AG04449 (cell line): ENCODE measurements around the gene UST.

Source experiments
- CTCF ChIA-PET: fragments of 350-600 bp; formaldehyde crosslinking; extraction: SDS; loops from one replicate; lab custom pipeline; 2021; ENCODE audit warnings: antibody characterized with exemption; lab: Yijun Ruan, JAX
- POLR2A ChIA-PET: fragments of 400-600, 350-600 bp; formaldehyde crosslinking; extraction: SDS; loops from one replicate; lab custom pipeline; 2020; ENCODE audit warnings: antibody characterized with exemption, inconsistent platforms; lab: Yijun Ruan, JAX
- DNase-seq: peaks from one replicate; pipeline ENCODE4 v3.0.0-alpha.2; 2010; ENCODE audit warnings: low read depth, low spot score
- H3K4me3 ChIP-seq: 2 replicates; pipeline ENCODE4 v1.5.1; 2011; ENCODE audit warnings: low read depth, mild to moderate bottlenecking, control low read depth, low read length
- TF ChIP-seq, protein P1 (sequence below): IDR thresholded peaks from one replicate; pipeline ENCODE4 v1.5.1; 2011; ENCODE audit warnings: mild to moderate bottlenecking, moderate library complexity, low read length, control low read depth, inconsistent platforms; ENCODE audit not compliant: insufficient read depth; ENCODE audit errors: missing control alignments

UST gene

DNA sequence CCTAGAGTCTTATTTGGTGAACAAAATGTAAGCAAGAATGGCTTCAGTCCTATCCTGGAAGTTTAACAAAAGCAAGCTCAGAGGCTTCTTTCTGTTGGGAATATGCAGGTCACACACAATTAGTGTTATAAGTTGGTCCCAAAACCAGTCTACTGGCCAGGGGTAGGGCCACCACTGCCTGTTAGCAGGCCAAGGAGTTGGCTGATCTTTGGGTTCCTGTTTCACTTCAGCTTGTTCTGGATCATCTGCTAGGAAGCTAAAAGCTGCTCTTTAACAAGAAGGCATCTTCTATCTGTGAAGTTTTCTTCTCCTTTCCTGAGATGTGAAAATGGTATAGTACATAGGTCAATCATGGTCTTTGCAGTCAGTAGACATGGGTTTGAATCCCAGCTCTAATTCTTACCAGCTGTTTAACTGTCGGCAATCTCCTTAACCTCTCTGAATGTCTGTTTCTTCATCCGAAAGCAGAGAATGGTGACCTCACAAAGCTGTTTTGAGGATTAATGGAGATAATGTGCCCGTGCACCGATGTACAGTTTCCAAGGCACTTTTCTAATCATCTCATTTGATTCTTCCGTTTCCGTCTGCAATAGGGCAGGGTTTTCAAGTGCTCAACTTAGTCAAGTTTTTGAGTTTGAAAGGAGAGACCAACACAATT lies 299.5 kb downstream of the UST start:
- no peak for DNase-seq
- ChIA-PET CTCF (interaction anchor here (1.2 to 3.3 kb wide), 5 partner anchors 9 to 386 kb away, joined by 4 to 20 read pairs (median 8); no protein-coding TSS in a partner anchor), POLR2A (interaction anchor here (1.9 kb wide), 1 partner anchor 14 kb away, joined by 4 read pairs; no protein-coding TSS in a partner anchor)
- no peak overlapping the region for H3K4me3 ChIP-seq
- TF ChIP-seq, protein P1, sequence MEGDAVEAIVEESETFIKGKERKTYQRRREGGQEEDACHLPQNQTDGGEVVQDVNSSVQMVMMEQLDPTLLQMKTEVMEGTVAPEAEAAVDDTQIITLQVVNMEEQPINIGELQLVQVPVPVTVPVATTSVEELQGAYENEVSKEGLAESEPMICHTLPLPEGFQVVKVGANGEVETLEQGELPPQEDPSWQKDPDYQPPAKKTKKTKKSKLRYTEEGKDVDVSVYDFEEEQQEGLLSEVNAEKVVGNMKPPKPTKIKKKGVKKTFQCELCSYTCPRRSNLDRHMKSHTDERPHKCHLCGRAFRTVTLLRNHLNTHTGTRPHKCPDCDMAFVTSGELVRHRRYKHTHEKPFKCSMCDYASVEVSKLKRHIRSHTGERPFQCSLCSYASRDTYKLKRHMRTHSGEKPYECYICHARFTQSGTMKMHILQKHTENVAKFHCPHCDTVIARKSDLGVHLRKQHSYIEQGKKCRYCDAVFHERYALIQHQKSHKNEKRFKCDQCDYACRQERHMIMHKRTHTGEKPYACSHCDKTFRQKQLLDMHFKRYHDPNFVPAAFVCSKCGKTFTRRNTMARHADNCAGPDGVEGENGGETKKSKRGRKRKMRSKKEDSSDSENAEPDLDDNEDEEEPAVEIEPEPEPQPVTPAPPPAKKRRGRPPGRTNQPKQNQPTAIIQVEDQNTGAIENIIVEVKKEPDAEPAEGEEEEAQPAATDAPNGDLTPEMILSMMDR, result no peak

DNA sequence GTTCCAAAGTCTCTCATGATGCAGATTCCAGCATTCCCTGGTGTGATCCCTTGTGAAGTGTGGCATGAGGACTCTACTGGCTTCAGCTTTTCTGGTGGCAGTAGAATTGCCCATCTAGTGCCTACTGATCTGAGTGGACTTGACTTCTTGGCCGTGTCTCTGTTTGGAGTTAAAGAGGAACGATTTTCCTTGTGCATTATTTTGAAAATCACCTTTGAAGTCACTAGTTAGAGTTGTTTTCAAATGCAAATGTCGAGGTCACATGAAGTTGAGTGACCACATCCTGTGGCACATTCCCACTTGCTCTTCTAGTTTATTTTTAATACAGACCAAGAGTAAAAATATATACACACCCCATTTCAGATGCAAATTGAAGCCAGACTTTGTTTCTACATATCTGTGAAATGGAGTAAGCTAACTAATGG lies 300.0 kb downstream of the UST start:
- ChIA-PET CTCF (interaction anchor here (1.2 to 3.3 kb wide), 5 partner anchors 15 to 385 kb away, joined by 3 to 20 read pairs (median 8); no protein-coding TSS in a partner anchor), POLR2A (interaction anchor here (1.9 kb wide), 1 partner anchor 14 kb away, joined by 4 read pairs; no protein-coding TSS in a partner anchor)
- TF ChIP-seq, protein P1, result no peak
- DNase-seq, result no peak
- H3K4me3 ChIP-seq, result no peak overlapping the region

DNA sequence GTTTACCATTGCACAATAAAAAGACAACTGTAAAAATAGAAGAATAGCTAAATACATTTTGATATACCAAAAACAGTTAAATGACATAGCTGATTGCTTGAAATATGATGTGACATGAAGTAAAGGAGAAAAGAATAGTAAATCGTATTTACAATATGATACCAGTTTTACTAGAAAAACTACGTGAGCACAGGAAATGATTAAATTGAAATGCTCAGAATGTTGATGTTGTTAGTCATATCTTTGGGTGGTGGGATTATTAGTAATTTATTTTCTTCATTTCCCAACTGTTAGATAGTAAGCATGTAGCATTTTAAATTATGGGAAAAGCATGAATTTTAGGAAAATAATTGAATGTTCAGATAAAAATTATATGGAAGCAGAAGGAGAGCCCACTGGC lies 302.4 kb downstream of the UST start:
- TF ChIP-seq, protein P1, result no peak
- ChIA-PET CTCF (interaction anchor here (1.0 to 2.1 kb wide), 6 partner anchors 10 to 489 kb away, joined by 3 to 9 read pairs (median 3); no protein-coding TSS in a partner anchor), POLR2A (no interaction called here)
- no peak for DNase-seq
- no peak overlapping the region for H3K4me3 ChIP-seq

DNA sequence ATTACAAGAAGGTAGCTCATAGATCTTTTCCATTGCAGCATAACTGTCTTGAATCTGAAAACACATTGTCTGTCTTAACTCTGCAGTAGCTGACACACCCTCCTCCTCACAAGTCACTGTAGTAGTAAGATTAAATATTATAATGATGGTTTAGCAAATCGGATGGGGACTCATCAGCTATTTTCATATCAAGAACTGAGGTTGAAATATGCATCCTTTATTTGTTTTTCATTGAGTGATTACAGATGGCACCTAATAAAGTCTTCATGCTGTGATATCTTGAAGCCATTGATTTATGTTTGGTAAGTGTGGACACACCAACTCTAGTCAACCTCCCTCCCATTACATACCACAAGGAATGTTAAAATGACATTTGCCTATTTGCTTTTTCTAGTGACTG lies 303.3 kb downstream of the UST start:
- no peak overlapping the region for H3K4me3 ChIP-seq
- TF ChIP-seq, protein P1, result no peak
- CTCF ChIA-PET, result interaction anchor here (1.0 to 2.1 kb wide), 5 partner anchors 11 to 490 kb away, joined by 3 to 9 read pairs (median 3); no protein-coding TSS in a partner anchor
- POLR2A ChIA-PET, result no interaction called here
- DNase-seq, result no peak

DNA sequence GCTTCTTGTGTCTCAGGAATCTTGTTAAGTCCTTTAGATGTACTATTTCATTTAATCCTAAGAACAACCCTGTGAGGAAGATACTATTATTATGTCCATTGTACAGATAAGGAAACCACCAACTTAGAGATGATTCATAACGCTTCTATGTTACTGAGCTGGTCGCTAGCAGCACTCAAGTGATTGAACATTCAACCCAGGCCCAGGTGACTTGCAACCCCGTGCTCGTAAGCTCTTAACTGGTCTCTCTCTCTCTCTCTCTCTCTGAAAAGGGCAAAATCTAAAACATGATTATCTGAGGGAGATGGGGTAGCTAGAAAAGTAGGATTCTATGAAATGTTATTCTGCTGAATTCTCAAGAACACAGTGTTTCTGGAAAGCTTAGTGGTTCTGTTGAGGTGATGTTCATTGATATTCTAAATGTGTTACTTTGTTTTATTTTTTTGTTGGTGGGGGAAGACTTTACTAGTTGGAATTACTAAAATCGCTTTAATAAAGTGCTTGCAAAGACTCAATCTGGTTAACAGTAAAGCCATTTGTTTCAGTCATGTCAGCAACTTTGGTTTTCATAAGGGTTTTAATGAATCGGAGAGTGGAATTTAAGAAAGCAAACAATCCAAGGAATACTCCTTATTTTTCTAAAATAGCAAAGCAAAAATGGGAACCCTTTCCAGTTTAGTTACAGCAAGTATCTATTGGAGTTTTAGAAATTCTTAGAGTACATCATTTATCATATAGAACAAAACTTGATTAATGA lies 305.7 kb downstream of the UST start:
- TF ChIP-seq, protein P1, result no peak
- POLR2A ChIA-PET, result no interaction called here
- no peak overlapping the region for H3K4me3 ChIP-seq
- CTCF ChIA-PET, result interaction anchor here (1.0 kb wide), 1 partner anchor 9 kb away, joined by 5 read pairs; no protein-coding TSS in a partner anchor
- no peak for DNase-seq
